ENCODE measurements around the gene MINAR1. TPM values are rescaled to one million over a fixed set of nuclear protein-coding genes. Genes with fewer than 3 reads are reported as not detected.

MINAR1 gene
- total RNA-seq, 1 experiment from 2014 or later: 0.22 TPM

- no peak overlapping the region for H3K4me3 ChIP-seq (ENCODE audit: low read length)
- H3K79me2 ChIP-seq (ENCODE audit: low read length): no peaks in the 10 kb centered on the region
- intact Hi-C loops (cut with micrococcal nuclease): no loop called here
- BruUV-seq (replicated peaks): no TSS peak
- H3K9me3 ChIP-seq (ENCODE audit: low read length): no peaks in the 10 kb centered on the region
- DNase-seq: no peak
- no peaks in the 10 kb centered on the region for H4K20me1 ChIP-seq (ENCODE audit: low read length)
- ChIA-PET CTCF (no interaction called here), POLR2A (ENCODE audit: unreplicated experiment) (no interaction called here)
- H3K9ac ChIP-seq (ENCODE audit: low read length): no peak overlapping the region
- H3K4me2 ChIP-seq (ENCODE audit: low read length): no peak overlapping the region
- no peak overlapping the region for H3K27ac ChIP-seq (ENCODE audit: low read length)
- H3K4me1 ChIP-seq (ENCODE audit: insufficient read depth, low read length): no peaks in the 10 kb centered on the region
- no peak for ATAC-seq
- no peak overlapping the region for H2AFZ ChIP-seq (ENCODE audit: low read length)
- no peaks in the 10 kb centered on the region for H3K36me3 ChIP-seq (ENCODE audit: low read depth, low read length)
- TF ChIP-seq, protein P1, sequence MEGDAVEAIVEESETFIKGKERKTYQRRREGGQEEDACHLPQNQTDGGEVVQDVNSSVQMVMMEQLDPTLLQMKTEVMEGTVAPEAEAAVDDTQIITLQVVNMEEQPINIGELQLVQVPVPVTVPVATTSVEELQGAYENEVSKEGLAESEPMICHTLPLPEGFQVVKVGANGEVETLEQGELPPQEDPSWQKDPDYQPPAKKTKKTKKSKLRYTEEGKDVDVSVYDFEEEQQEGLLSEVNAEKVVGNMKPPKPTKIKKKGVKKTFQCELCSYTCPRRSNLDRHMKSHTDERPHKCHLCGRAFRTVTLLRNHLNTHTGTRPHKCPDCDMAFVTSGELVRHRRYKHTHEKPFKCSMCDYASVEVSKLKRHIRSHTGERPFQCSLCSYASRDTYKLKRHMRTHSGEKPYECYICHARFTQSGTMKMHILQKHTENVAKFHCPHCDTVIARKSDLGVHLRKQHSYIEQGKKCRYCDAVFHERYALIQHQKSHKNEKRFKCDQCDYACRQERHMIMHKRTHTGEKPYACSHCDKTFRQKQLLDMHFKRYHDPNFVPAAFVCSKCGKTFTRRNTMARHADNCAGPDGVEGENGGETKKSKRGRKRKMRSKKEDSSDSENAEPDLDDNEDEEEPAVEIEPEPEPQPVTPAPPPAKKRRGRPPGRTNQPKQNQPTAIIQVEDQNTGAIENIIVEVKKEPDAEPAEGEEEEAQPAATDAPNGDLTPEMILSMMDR (conservative IDR thresholded peaks at IDR 0.05; ENCODE audit: low read depth, low read length): no peak
- TF ChIP-seq EZH2 (IDR thresholded peaks at IDR 0.05; ENCODE audit: low read length, unreplicated experiment) (no peak), EZH2phosphoT487 (IDR thresholded peaks at IDR 0.05; ENCODE audit: borderline replicate concordance, low read length) (no peak)
- H3K9me2 ChIP-seq (replicated peaks; ENCODE audit: low read length): no peaks in the 10 kb centered on the region
- H3K27me3 ChIP-seq (ENCODE audit: low read length): no peaks in the 10 kb centered on the region
- no peaks in the 10 kb centered on the region for H3F3A ChIP-seq (ENCODE audit: low read length, unreplicated experiment)
Observed at GRCh38 chr15:79410237-79410636, 21.9 kb upstream of the MINAR1 start.

DNA sequence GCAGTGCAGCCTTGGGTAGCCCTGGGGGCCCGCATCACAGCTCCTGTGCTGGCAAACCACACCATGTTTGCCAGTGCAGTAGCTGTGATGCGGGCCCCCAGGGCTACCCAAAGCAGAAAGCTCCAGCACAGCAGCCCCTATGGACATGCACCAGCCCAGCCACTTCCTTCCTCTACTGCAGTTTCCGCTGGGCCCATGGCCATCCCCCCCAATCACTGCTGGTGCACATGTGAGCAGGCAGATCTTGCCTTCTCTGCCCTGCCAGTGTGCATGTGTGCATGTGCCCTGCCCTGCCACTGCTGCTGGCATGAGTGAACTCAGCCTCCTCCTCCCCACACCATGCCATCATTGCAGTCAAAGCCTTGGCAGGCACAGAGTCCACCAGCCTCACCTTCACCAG, 20.1 kb upstream of the MINAR1 start:
- POLR2A ChIA-PET (ENCODE audit: unreplicated experiment): no interaction called here
- Histone ChIP-seq H3K9me2 (replicated peaks; ENCODE audit: low read length) (no peaks in the 10 kb centered on the region), H4K20me1 (ENCODE audit: low read length) (no peaks in the 10 kb centered on the region), H3K4me2 (ENCODE audit: low read length) (no peak overlapping the region), H3K79me2 (ENCODE audit: low read length) (no peaks in the 10 kb centered on the region), H3K4me1 (ENCODE audit: insufficient read depth, low read length) (no peaks in the 10 kb centered on the region), H3K4me3 (ENCODE audit: low read length) (no peak overlapping the region), H3K27ac (ENCODE audit: low read length) (no peak overlapping the region), H3K9me3 (ENCODE audit: low read length) (no peaks in the 10 kb centered on the region), H2AFZ (ENCODE audit: low read length) (no peak overlapping the region), H3K27me3 (ENCODE audit: low read length) (no peaks in the 10 kb centered on the region), H3K9ac (ENCODE audit: low read length) (no peak overlapping the region), H3F3A (ENCODE audit: low read length, unreplicated experiment) (no peaks in the 10 kb centered on the region), H3K36me3 (ENCODE audit: low read depth, low read length) (no peaks in the 10 kb centered on the region)
- BruUV-seq (replicated peaks): no TSS peak
- TF ChIP-seq EZH2 (IDR thresholded peaks at IDR 0.05; ENCODE audit: low read length, unreplicated experiment): no peak
- TF ChIP-seq, protein P1 (conservative IDR thresholded peaks at IDR 0.05; ENCODE audit: low read depth, low read length): no peak
- TF ChIP-seq EZH2phosphoT487 (IDR thresholded peaks at IDR 0.05; ENCODE audit: borderline replicate concordance, low read length): no peak
- ATAC-seq: no peak
- intact Hi-C loops (cut with micrococcal nuclease): no loop called here
- no peak for DNase-seq
- CTCF ChIA-PET: no interaction called here

- no peak for DNase-seq
- Histone ChIP-seq H2AFZ (ENCODE audit: low read length) (no peak overlapping the region), H3K4me3 (ENCODE audit: low read length) (no peak overlapping the region), H3K9me3 (ENCODE audit: low read length) (no peaks in the 10 kb centered on the region), H3K9ac (ENCODE audit: low read length) (no peak overlapping the region), H3K36me3 (ENCODE audit: low read depth, low read length) (no peaks in the 10 kb centered on the region), H3F3A (ENCODE audit: low read length, unreplicated experiment) (no peaks in the 10 kb centered on the region), H4K20me1 (ENCODE audit: low read length) (no peaks in the 10 kb centered on the region), H3K79me2 (ENCODE audit: low read length) (no peaks in the 10 kb centered on the region), H3K27ac (ENCODE audit: low read length) (no peak overlapping the region), H3K27me3 (ENCODE audit: low read length) (no peaks in the 10 kb centered on the region), H3K4me2 (ENCODE audit: low read length) (no peak overlapping the region), H3K4me1 (ENCODE audit: insufficient read depth, low read length) (no peaks in the 10 kb centered on the region), H3K9me2 (replicated peaks; ENCODE audit: low read length) (no peaks in the 10 kb centered on the region)
- POLR2A ChIA-PET (ENCODE audit: unreplicated experiment): no interaction called here
- intact Hi-C loops (cut with micrococcal nuclease): no loop called here
- CTCF ChIA-PET: no interaction called here
- TF ChIP-seq, protein P1 (conservative IDR thresholded peaks at IDR 0.05; ENCODE audit: low read depth, low read length): no peak
- TF ChIP-seq EZH2 (IDR thresholded peaks at IDR 0.05; ENCODE audit: low read length, unreplicated experiment) (no peak), EZH2phosphoT487 (IDR thresholded peaks at IDR 0.05; ENCODE audit: borderline replicate concordance, low read length) (no peak)
- no peak for ATAC-seq
- no TSS peak for BruUV-seq (replicated peaks)
Observed at GRCh38 chr15:79412429-79412828, 19.7 kb upstream of the MINAR1 start.

All from PC-3 (cell line).